ENCODE data around the gene CNTN4.

GRCh38 chr3:2727101-2727500 is 628.4 kb downstream of the CNTN4 start:
- TF ChIP-seq, protein P1, sequence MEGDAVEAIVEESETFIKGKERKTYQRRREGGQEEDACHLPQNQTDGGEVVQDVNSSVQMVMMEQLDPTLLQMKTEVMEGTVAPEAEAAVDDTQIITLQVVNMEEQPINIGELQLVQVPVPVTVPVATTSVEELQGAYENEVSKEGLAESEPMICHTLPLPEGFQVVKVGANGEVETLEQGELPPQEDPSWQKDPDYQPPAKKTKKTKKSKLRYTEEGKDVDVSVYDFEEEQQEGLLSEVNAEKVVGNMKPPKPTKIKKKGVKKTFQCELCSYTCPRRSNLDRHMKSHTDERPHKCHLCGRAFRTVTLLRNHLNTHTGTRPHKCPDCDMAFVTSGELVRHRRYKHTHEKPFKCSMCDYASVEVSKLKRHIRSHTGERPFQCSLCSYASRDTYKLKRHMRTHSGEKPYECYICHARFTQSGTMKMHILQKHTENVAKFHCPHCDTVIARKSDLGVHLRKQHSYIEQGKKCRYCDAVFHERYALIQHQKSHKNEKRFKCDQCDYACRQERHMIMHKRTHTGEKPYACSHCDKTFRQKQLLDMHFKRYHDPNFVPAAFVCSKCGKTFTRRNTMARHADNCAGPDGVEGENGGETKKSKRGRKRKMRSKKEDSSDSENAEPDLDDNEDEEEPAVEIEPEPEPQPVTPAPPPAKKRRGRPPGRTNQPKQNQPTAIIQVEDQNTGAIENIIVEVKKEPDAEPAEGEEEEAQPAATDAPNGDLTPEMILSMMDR (IDR thresholded peaks at IDR 0.05; ENCODE audit: borderline replicate concordance, extremely low read depth, low read length, poor library complexity, severe bottlenecking) = no peak
- no peak for TF ChIP-seq EZH2 (IDR thresholded peaks at IDR 0.05; ENCODE audit: borderline replicate concordance, low read depth, low read length, severe bottlenecking)

Data from DND-41 (cell line).